Stimulated activated CD8-positive, alpha-beta memory T cell treated with anti-CD3 and anti-CD28 coated beads, Interleukin-2, amount 100 ng/mL, for 48 hours (primary cell): Measurements from ENCODE around the gene CAB39.

ENCODE experiments used
- DNase-seq, 2 donors: peaks; one replicate each; pipeline ENCODE4 v3.0.0-alpha.2; 2020; ENCODE audit warnings: low read depth in 2 of 2

CAB39 gene

DNA sequence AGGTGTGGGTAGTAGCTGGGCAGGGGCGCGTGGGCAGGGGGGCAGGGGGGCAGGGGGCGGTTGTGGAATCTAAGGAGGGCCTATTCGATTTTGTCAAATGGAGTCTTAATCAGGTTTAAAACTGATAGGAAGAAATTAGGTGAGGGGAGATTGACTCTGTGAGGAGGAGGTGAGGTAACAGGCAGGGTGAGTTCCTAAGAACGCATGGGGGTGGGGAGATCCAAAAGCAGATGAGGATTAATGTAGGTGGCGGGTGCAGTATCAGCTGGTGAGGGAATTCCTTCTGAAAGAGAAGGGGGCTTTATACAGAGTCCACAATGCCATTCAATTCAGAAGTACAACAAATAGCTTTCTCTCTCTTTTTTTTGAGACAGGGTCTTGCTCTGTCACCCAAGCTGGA is 72.7 kb downstream of the CAB39 start:
- no peak for DNase-seq

DNA sequence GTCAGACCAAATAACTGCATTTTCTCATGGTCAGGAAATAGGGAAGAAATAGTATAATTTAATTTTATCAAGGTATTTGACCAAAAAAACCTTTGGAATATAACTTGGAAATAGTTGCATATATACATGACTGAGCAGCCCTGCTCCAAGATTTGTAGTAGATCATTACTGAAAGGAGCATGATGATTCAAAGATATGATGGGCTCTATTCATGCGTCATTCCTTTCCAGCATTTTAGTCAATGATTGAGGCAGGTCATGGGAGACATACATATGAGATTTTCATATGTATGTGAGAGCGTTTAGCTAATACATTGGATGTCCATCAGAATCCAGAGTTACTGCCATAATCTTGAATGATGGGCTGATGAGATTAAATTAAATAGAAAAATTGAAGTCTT is 74.5 kb downstream of the CAB39 start:
- no peak for DNase-seq

DNA sequence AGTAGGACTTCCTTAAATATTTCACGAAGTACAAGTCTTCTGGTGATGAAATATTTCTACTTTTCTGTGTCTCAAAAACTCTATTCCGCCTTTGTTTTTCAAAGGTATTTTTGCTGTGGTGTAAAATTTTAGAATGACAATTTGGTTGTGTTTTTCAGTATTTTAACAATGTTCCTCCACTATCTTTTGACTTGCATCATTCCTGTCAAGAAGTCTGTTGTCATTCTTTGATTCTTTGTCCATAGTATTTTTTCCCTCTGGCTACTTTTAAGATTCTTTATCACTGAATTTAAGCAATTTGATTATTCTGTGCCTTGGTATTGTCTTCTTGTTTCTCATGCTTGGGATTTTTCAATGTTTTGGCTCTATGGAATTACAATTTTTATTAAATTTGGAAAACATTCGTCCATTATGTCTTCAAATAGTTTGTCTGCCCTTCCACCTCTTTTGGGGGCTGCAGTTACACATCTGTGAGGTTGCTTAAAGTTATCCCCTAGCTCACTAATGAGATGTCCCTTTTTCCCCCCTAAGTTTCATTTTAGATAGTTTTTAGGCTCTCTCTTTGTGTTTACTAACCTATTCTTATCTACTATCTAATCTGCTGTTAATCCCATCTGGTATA is 76.0 kb downstream of the CAB39 start:
- no peak for DNase-seq

DNA sequence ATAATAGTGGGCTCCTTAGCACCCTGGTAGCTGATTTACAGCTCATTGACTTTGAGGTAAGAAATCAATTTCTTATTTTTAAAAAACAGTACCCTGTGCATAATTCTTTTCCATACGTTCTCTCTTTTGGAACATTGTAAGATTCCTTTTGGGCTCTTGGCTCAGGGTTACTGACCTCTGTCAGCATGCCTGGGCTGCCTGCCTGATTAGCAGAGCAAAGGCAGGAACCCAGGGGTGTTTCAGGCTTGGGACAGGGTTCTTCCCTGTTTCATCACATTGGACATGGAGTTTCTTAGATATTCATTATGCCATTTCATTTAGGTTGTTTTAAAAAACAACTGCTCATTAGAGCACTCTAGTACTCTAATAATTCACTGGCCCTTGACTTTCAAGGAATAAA is 78.3 kb downstream of the CAB39 start:
- no peak for DNase-seq

DNA sequence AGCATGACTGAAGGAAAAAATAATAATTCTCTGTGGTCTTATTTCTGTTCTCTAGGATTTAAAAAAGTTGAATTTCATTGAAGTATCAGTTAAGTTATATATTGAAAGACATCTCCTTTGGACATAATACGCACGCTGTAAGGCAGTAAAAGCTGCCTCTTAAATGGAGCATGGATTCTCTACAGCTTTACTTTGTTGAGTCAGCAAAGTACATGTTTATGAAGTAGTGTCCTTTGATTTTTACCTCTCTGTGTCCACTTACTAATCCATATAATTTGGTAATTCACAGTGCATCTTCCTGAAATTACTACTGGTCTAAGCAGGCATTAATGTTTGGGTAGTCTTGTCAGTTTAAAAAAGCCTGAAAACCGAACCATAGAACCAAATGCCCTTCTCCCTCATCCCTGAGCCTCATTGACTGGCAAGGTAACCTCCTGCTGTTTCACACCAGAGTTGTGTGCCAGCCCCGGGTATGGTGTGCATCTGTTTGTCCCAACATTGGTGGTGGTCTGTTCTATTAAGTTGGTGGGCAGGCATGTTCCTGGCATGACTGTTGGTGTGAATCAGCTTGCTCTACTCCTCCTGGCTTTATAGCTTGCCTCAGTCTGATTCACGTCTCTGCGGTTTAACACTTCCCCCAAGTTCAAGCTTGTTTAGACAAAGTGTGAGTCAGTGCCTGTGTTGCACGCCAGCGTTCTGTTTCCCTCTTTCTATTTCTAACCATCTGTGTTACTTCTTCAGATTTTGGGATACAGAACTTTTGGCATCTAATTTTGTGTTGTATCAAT is 81.1 kb downstream of the CAB39 start:
- peak; percentile 40 to 44 for DNase-seq

DNA sequence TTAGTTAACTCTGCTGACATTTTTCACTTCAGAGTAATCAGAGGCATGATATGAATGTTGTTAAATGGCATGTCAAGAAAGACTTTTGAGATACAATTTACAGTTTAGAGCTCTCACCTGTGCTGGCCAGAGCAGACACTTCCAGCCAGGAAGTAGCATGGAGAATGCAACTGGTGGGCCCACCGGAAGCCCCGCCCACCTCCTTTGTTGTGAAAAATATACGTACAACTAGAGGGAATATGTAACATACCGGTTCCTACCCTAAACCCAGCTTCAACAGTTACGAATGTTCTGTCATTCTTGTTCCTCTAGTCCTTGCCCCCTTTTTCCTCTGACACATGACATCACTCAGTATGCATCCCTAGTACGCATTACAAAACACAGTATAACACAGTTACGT is 81.9 kb downstream of the CAB39 start:
- no peak for DNase-seq

DNA sequence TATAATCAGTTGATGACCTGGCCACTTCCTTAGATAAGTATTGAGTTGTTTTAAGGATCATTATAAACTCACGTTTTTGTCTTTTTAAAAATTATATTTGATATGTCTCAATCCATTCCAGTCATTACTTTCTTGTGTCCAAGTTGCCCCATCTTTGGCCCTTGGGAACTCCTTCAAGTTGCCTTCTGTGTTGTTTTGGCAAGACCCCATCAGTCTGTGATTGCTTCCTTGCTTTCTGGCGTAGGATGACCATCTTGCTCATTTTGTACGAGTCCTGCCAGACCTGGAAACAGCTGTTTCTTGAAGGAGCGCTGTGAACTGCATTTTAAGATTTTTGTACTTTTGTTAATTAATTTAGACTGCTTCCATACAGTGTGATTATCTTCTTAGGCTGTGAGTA is 83.2 kb downstream of the CAB39 start:
- DNase-seq = no peak

DNA sequence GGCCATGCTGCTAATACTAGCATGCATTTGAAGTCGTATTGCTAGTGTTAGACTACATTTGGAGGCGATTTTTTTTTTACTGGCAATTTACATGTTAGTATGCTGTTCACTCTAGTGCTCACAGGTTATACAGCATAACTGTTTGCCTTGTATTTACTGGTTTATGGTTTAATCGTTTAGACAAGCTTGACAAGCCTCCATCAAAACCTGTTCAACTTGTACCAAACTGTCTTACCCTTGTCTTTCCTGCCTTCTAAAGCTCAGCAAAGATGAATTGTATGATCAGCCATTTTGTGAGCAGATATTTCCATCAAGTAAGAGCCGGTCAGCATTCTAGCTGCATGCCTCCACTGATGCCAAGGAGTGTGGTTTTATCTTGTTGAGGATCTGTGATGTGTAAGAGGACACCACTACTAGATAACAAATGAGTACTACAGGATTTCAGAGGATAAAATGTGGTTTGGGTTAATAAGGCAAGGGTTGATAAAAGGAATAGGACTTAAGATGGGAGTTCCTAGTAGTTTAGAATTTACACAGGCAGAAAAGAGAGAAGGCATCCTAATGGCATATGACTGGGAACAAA is 83.7 kb downstream of the CAB39 start:
- DNase-seq = no peak

DNA sequence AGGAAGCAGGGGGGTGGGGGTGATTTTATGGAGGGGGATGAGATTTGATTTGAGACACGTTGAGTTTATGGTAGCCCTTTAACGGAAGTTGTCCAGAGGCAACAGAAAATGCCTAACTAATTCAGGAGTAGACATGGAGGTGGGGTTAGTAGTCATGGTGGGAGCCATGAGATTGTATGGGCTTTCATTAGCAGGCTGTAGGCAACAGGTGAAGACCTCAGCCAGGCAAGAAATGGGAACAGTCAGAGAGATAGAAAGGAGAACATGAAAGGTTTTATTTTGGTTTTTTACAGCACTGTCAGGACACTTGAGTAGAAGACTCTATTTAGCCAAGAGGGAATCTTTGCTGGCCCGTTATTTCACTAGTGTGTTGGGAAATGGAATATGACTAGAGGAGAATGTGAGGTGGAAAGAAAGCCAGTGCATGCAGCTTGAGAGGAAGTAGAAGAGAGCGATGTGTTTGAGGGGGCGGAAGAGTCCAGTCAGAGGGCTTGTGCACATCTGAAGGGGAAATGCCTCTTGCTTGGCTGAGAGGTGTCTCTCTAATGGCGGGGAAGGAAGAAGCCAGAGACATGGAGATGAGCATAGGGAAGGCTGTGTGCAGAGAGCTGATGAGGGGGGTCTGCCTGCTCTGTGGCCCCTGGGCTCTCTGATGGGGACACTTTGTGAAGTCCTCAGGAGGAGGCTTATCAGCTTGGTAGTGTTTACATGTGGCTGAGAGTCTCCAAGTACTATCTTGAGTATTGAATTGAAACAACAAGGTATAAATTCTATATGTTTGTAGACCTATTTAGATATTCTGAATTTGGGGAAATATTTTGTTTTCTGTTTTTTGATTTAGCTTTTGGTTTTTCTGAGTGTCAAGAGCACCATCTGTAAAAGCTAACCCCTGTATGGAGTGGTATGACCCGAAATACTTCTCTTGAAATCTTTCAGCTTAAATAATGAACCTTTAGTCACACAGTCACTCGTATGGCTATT is 85.2 kb downstream of the CAB39 start:
- no peak for DNase-seq

DNA sequence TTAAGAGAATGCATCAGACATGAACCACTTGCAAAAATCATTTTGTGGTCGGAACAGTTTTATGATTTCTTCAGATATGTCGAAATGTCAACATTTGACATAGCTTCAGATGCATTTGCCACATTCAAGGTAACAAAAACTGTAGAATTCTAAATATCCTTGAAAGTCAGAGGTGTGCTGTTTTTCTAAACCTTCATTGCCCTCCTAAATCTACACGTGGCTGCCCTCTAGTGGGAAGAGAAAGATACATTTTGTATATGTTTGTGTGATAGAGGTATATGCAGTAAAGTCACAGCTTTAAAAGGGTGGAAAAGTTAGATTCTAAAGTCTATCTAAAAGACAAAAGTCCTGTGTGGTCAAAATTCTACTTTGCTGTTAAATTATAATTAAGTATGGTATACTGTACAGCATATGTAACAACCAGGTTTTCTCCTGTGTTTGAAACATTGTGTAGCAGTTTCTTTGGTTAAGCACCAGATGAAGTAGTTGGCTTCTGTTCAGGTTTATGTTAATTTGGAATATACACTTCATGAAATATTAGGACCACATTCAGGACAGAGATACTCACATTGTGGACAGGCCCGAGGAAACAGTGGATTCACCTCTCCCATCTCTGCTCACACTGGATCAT is 86.2 kb downstream of the CAB39 start:
- DNase-seq = no peak

DNA sequence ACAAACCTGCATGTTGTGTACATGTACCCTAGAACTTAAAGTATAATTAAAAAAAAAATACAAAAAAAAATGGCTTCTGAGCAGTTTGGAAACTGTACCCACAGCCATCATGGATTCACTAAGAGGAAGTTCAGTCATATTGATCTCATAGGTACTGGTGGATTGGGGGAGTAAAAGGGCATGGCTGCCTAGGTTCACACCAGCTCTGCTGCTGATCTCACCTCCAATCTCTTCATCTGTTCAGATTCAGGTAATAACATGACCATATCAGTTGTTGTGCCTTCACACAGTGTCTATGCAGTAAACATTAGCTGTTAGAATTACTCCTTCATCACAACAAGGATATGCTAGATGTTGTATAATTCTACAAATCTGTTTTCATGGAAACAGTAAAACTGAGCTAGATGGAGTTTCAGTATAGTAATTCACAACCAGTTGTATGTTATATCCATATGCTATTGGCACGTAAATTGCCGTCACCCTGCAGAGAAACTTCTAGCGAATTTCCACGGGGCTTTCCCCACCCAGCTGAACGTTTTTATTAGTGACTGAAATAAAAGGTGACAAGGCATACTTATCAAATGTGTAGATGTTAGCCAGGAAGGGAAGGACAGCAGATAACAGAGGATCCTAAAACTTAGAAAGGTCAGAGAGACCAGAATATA is 92.8 kb downstream of the CAB39 start:
- DNase-seq = no peak

DNA sequence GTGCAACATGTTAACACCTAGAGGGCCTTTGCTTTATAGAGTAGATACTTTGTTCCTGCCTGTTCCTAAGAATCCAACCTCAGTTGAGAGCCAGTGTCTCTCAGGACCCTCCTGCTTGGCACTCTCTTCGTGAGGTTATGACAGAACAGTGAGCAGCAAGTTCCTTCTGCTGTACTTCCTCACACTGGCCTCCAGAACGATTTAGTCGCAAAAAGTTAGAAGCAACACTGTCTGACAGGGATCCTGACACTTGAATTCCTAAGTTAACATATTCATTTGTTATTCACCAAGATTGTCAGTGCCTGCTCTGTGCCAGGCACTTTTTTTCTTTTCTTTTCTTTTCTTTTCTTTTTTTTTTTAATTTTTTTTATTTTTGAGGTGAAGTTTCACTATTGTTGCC is 95.1 kb downstream of the CAB39 start:
- DNase-seq = no peak

DNA sequence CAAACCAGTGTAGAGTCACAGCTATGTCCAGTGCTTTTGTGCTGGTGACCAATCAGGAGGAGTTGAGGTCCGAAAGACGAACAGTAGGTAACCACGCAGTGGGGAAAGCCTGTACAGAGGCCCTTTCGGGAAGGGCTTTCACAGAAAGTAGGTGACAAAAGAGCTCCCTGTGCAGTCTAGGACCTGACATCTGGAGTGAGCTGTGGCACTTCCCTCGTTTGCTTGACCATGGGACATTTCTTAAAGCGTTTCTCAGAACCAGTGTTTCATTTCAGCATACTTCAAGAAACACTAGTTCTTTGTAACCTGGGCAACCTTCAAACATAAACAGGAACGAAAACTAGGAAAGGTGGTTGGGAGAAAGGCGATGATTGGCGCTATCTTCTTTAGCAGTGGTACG is 96.4 kb downstream of the CAB39 start:
- DNase-seq = no peak

DNA sequence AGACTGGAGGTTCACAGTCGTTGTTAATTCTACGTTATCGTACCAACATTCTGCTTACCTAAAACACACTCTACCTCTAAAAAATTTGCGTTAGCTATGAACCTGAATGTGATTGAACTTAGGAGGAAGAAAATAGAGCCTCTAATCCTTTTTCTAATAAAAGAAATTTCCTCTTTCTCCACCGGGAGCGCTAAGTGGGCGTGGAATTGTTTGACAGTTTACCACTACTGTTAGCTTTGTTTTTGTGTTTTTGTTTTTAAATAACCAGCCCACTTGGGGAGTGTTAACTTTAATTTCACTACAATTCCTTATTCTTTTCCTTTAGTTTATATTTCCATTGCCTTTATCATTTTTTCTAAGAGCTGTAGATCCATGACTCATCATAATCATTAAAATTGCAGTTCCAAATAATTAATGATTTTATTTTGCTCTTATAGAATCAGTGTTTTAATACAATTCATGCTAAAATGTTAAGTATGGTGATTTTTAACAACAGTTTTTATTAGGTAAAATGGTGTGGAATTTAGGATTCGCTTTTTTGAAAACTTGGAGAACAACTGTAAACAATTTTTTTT is 97.1 kb downstream of the CAB39 start:
- no peak for DNase-seq

DNA sequence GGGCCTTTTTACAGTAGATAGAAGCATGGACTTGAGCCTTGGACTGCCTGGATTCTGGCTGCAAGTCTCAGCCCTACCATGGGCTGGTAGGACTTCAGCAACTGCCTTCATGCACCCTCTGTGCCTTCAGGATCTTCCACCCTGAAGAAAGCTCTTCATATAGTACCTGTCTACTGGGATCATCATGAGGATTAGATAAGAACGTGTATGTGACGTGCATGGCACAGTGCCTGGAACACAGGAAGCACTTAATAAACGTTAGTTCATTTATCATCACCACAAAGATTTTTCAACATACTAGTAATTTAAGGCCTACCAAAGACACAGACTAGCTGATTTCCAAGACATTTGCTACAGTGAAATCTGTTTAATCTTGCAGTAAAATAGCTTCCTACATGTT is 98.9 kb downstream of the CAB39 start:
- no peak for DNase-seq

DNA sequence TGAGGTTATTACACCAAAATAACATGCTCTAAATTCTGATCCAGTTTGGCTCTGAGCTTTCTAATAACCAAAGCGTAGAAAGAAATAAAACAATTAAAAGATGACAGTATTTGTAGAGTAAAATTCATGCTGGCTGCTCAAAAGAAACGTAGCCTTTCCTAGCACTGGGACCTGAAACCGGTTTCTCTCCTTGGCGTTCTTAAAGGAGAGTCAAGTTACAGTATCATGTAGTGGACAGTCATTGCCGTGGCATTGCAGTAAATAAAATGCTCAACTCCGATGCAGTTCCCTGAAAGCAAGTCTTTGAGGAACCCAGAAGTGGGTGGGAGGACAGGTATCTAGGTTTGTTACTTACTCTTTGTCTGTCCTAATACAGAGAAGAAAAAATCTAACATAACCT is 99.4 kb downstream of the CAB39 start:
- DNase-seq = no peak

DNA sequence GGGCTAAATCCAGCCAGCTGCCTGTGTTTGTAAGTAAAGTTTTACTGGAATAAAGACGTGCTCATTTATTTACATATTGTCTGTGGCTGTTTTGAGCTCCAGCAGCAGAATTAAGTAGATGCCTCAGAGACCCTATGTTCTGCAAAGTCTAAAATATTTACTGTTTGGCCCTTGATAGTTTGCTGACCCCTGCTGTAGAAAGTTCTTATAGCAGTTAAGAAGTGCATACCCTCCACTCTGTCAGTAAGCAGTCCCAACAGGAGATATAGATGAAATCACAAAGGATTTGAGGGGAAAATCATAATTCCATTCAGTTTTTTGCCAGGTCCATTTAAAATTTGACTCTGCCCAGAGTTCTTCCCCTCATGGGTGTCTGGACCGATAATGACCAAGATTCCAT is 102.0 kb downstream of the CAB39 start:
- DNase-seq = no peak

DNA sequence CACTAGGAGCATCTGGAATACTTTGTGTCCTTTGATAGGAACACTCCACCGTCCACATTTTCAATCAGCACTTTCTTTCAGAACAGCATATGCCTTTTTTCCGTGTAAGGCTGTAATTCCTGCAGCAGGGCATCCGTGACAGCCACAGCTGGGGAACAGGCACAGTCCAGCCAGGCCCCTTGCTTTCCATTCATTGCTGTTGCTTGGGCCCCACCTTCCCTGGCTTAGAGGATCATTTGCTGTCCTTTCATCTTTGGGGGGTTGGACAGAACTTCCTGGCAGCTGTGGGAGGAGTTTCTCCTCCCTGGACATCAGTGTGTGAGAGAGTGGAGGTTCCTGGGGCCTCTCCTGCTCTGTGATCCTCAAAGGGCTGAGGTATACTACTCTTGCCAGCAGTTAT is 102.4 kb downstream of the CAB39 start:
- no peak for DNase-seq

DNA sequence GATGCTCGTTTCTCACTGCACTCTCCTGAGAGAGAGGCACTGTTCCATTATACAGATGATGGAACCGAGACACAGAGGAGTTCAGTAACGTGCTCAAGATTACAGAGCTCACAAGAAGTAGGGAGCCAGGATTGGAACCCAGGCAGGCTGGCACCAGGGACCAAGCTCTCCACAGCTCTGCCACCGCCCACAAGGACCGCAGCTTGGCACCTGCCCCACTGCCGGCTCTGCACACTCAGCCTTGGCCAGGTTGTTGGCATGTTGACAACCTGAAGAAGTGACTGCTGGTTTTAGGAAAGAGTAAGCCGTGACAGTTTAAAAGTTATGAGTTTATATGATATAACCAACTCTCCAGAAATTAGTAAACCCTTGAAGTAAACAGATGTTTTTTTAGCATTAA is 104.1 kb downstream of the CAB39 start:
- DNase-seq = no peak

DNA sequence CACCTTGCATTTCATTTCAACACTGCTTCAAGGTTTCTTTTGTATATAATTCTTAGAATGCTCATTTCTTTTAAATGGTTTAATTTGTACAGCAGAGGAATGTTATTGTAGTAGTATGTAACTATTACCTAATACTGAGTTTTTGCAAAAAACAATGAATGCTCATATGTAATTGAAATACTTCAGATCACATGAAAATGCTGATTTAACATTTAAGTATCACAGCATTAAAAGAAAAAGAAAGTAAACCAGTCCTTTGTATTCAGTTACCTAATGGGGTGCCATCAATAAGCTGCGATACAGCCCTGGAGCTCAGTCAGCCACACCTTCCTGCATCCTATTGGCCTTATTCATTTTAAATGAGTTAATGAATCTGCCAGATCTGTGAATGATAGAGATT is 106.8 kb downstream of the CAB39 start:
- DNase-seq = no peak
